Body of pancreas (tissue), 4 donors: ENCODE measurements around the gene IFNA1. TPM values are rescaled to one million over a fixed set of nuclear protein-coding genes. Genes with fewer than 3 reads are reported as not detected.

ENCODE experiments used
- ATAC-seq: fragments of 150-250 bp; one replicate; pipeline ENCODE4 v1.9.1; 2016
- DNase-seq, 4 donors: peaks; one replicate each; pipeline ENCODE4 v3.0.0-alpha.2; 2019
- H3K27ac ChIP-seq, 4 donors: fragments of 200-600 bp; sonication (generic); 1 replicate in 3 of 4; 2 replicates in 1 of 4; pipeline versions ENCODE4 v1.5.1 to v1.6.1; 2016 to 2019; ENCODE audit warnings: mild to moderate bottlenecking in 1 of 4, mixed read lengths in 1 of 4, moderate library complexity in 1 of 4
- H3K27me3 ChIP-seq, 2 donors: fragments of 200-600 bp; sonication (generic); one replicate each; pipeline ENCODE4 v1.6.0; 2016; ENCODE audit warnings: mild to moderate bottlenecking in 1 of 2
- H3K36me3 ChIP-seq, 2 donors: fragments of 200-600 bp; sonication (generic); replicated peaks in 1 of 2; 2 replicates each; pipeline ENCODE4 v1.5.1; 2016; ENCODE audit warnings: low read depth in 2 of 2; ENCODE audit not compliant: insufficient read depth in 1 of 2
- H3K4me1 ChIP-seq: fragments of 200-600 bp; sonication (generic); one replicate; pipeline ENCODE4 v1.6.0; 2016
- H3K4me3 ChIP-seq, 2 donors: fragments of 200-600 bp; sonication (generic); 1 replicate in 1 of 2; 2 replicates in 1 of 2; pipeline ENCODE4 v1.5.1; 2016 to 2019
- H3K9me3 ChIP-seq, 3 donors: fragments of 200-600 bp; sonication (generic); 1 replicate in 2 of 3; 2 replicates in 1 of 3; pipeline ENCODE4 v1.5.1; 2016
- CTCF ChIP-seq, 7 experiments: fragments of 450-650 bp in 4 of 7; fragments of 200-600 bp in 3 of 7; sonication (generic) in 3 of 7; IDR thresholded peaks; one replicate each; pipeline ENCODE4 v1.5.1; 2016 to 2019; ENCODE audit warnings: antibody characterized with exemption in 7 of 7
- POLR2A ChIP-seq, 3 donors: fragments of 450-650 bp; IDR thresholded peaks; one replicate each; pipeline ENCODE4 v1.6.1; 2016; ENCODE audit warnings: antibody characterized with exemption in 3 of 3, mild to moderate bottlenecking in 2 of 3
- WGBS, 2 donors: methylation state at CpG; one replicate each; pipeline ENCODE4 v1.1.5; 2017; 5-methylcytosine and 5-hydroxymethylcytosine counted together
- intact Hi-C: fragments of 100-400 bp; cut with DNase I; formaldehyde crosslinking; loops from one replicate; pipeline ENCODE4 v1.15.1; 2023
- total RNA-seq, 2 donors: library from RNA; depleted of rRNA; stranded (reverse); fragments of >200 nt; gene quantifications; one replicate each; pipeline ENCODE4 v1.1.0, GENCODE V29; 2016

Gene IFNA1
- total RNA-seq, 2 donors from 2014 or later, result not detected

- Histone ChIP-seq H3K27ac (no peak overlapping the region), H3K36me3 (no peaks in the 10 kb centered on the region), H3K9me3 (no peaks in the 10 kb centered on the region), H3K27me3 (no peaks in the 10 kb centered on the region), H3K4me3 (no peak overlapping the region), H3K4me1 (no peaks in the 10 kb centered on the region)
- WGBS, 2 donors, result 38 to 40% methylated on average over 1 of the region's 1 CpG
- DNase-seq (no peak), ATAC-seq (no peak)
- intact Hi-C loops, result no loop called here
- no peak for TF ChIP-seq POLR2A (IDR thresholded peaks at IDR 0.05)
- TF ChIP-seq CTCF (IDR thresholded peaks at IDR 0.05), result no peak
These were observed 21.1 kb downstream of the IFNA1 start for GRCh38 chr9:21461377-21461776.

- no peaks in the 10 kb centered on the region for H3K4me1 ChIP-seq
- DNase-seq (no peak), ATAC-seq (no peak)
- H3K27me3 ChIP-seq, result no peaks in the 10 kb centered on the region
- no peaks in the 10 kb centered on the region for H3K9me3 ChIP-seq
- WGBS, 2 donors, result 46 to 59% methylated on average over 4 to 5 of the region's 5 CpGs
- no peaks in the 10 kb centered on the region for H3K36me3 ChIP-seq
- no peak overlapping the region for H3K27ac ChIP-seq
- no peak overlapping the region for H3K4me3 ChIP-seq
- no peak for TF ChIP-seq POLR2A (IDR thresholded peaks at IDR 0.05)
- no peak for TF ChIP-seq CTCF (IDR thresholded peaks at IDR 0.05)
- intact Hi-C loops, result loop anchor here (5.0 kb wide), 1 partner anchor 322 kb away; no protein-coding TSS in a partner anchor
These were observed 24.9 kb downstream of the IFNA1 start for GRCh38 chr9:21465138-21465537.

- no peak for TF ChIP-seq POLR2A (IDR thresholded peaks at IDR 0.05)
- peak in 6 of 7 experiments; percentile 50 to 79 (median 68) for TF ChIP-seq CTCF (IDR thresholded peaks at IDR 0.05)
- intact Hi-C loops, result loop anchor here (5.0 kb wide), 1 partner anchor 321 kb away; no protein-coding TSS in a partner anchor
- no peaks in the 10 kb centered on the region for H3K4me1 ChIP-seq
- H3K27me3 ChIP-seq, result no peaks in the 10 kb centered on the region
- DNase-seq, result peak in 1 of 4 donors; percentile 25
- peak; percentile 74 for ATAC-seq
- H3K27ac ChIP-seq, result no peak overlapping the region
- no peaks in the 10 kb centered on the region for H3K9me3 ChIP-seq
- H3K36me3 ChIP-seq, result no peaks in the 10 kb centered on the region
- H3K4me3 ChIP-seq, result no peak overlapping the region
These were observed 25.8 kb downstream of the IFNA1 start for GRCh38 chr9:21465859-21466518.

- DNase-seq (no peak), ATAC-seq (no peak)
- no peaks in the 10 kb centered on the region for H3K9me3 ChIP-seq
- H3K27ac ChIP-seq, result no peak overlapping the region
- no peaks in the 10 kb centered on the region for H3K27me3 ChIP-seq
- H3K4me3 ChIP-seq, result no peak overlapping the region
- intact Hi-C loops, result no loop called here
- WGBS, 2 donors, result 62 to 74% methylated on average over 5 of the region's 5 CpGs
- no peaks in the 10 kb centered on the region for H3K36me3 ChIP-seq
- TF ChIP-seq CTCF (IDR thresholded peaks at IDR 0.05) (no peak), POLR2A (IDR thresholded peaks at IDR 0.05) (no peak)
- no peaks in the 10 kb centered on the region for H3K4me1 ChIP-seq
These were observed 29.9 kb downstream of the IFNA1 start for GRCh38 chr9:21470126-21470525.

GRCh38 chr9:21473236-21473635 is 33.0 kb downstream of the IFNA1 start:
- Histone ChIP-seq H3K36me3 (no peaks in the 10 kb centered on the region), H3K9me3 (no peaks in the 10 kb centered on the region), H3K27me3 (no peaks in the 10 kb centered on the region), H3K27ac (no peak overlapping the region), H3K4me3 (no peak overlapping the region), H3K4me1 (no peaks in the 10 kb centered on the region)
- TF ChIP-seq POLR2A (IDR thresholded peaks at IDR 0.05) (no peak), CTCF (IDR thresholded peaks at IDR 0.05) (no peak)
- DNase-seq (no peak), ATAC-seq (no peak)
- intact Hi-C loops, result no loop called here
- WGBS, 2 donors, result 84 to 89% methylated on average over 3 of the region's 3 CpGs
